Bone marrow (tissue), 2 donors: ENCODE results near the gene VEGFD.
"Not testable (repeated sequence)": the region's sequence is repeated elsewhere in the genome, so short reads cannot be mapped to it uniquely, and the experiment has no call there.

ENCODE experiments used
- DNase-seq, 2 donors: peaks; one replicate each; lab custom pipeline; 2025; lab: John Stamatoyannopoulos, UW

VEGFD gene

DNA sequence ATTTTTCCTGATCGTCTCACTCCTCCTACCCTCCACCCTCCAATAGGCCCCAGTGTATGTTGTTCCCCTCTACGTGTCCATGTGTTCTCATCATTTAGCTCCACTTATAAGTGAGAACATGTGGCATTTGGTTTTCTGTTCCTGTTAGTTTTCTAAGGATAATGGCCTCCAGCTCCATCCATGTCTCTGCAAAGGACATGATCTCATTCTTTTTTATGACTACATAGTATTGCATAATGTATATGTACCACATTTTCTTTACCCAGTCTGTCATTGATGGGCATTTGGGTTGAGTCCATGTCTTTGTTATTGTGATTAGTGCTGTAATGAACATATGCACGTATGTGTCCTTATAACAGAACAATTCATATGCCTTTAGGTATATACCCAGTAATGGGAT, 78.3 kb downstream of the VEGFD start:
- DNase-seq = not testable (repeated sequence)

DNA sequence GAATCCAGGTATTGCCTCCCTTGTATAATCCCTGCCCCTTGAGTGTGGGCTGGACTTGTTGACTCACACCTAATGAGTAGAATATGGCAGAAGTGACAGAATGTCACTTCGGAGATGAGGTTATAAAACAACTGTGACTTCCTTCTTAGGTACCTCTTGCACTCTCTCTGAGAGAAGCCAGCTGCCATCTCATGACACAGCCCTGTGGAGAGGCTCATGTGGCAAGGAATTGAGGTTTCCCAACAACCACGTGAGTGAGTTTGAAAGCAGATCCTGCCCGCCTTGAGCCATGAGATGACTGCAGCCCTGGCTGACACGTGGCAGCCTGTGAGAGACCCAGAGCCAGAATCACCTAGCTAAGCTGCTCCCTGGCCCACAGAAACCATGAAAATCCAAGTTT, 82.3 kb downstream of the VEGFD start:
- DNase-seq = peak in 1 of 2 donors; percentile 0

- DNase-seq = no peak
These were observed 84.0 kb downstream of the VEGFD start for GRCh38 chrX:15299941-15300851.

GRCh38 chrX:15298780-15299179, 85.4 kb downstream of the VEGFD start:
- no peak for DNase-seq

DNA sequence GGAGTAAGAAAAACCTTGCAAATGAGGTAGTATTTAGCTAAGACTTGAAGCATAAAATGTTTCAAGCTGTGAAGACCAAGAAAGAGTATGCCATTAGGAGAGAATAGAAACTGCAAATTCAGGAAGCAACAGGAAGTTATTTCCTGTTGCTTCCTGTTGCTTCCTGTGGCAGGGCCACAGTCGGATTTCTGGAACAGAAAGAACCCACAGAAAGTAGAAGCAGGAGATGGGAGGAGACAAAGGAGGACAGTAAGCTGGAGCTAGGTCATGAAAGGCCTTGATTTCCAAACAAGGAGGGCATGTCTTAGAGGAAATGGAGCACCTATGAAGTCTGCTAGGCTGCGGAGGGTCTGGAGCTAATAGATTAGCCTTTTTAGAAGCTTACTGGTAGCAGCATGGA, 86.0 kb downstream of the VEGFD start:
- no peak for DNase-seq
